SK-N-DZ (cell line): Measurements from ENCODE around the gene EPM2A.
"Not testable (repeated sequence)": the region's sequence is repeated elsewhere in the genome, so short reads cannot be mapped to it uniquely, and the experiment has no call there.

Experiments used
- DNase-seq: peaks from one replicate; pipeline ENCODE4 v3.0.0-alpha.2; 2015; ENCODE audit warnings: low spot score

The EPM2A gene

GRCh38 chr6:145731447-145731846, 3.9 kb downstream of the EPM2A start:
- DNase-seq, result no peak

- no peak for DNase-seq
Observed at GRCh38 chr6:145729887-145730286, 5.4 kb downstream of the EPM2A start.

- no peak for DNase-seq
Observed at GRCh38 chr6:145728444-145729385, 6.6 kb downstream of the EPM2A start.

- DNase-seq, result no peak
Observed at GRCh38 chr6:145727817-145728388, 7.4 kb downstream of the EPM2A start.

GRCh38 chr6:145725570-145725969, 9.8 kb downstream of the EPM2A start:
- DNase-seq, result no peak

- no peak for DNase-seq
Observed at GRCh38 chr6:145723646-145724045, 11.7 kb downstream of the EPM2A start.

- DNase-seq, result no peak
Observed at GRCh38 chr6:145722190-145722589, 13.1 kb downstream of the EPM2A start.

GRCh38 chr6:145721144-145721543, 14.2 kb downstream of the EPM2A start:
- no peak for DNase-seq

GRCh38 chr6:145715426-145715825, 19.9 kb downstream of the EPM2A start:
- no peak for DNase-seq

- no peak for DNase-seq
Observed at GRCh38 chr6:145714731-145715130, 20.6 kb downstream of the EPM2A start.

- DNase-seq, result no peak
Observed at GRCh38 chr6:145713773-145714172, 21.5 kb downstream of the EPM2A start.

GRCh38 chr6:145711372-145711771, 23.9 kb downstream of the EPM2A start:
- DNase-seq, result peak; percentile 27

- no peak for DNase-seq
Observed at GRCh38 chr6:145707397-145707796, 27.9 kb downstream of the EPM2A start.

GRCh38 chr6:145705561-145705960, 29.8 kb downstream of the EPM2A start:
- DNase-seq, result no peak

- DNase-seq, result peak; percentile 7
Observed at GRCh38 chr6:145704143-145704781, 31.1 kb downstream of the EPM2A start.

- DNase-seq, result no peak
Observed at GRCh38 chr6:145699462-145699861, 35.9 kb downstream of the EPM2A start.

GRCh38 chr6:145697401-145697800, 37.9 kb downstream of the EPM2A start:
- not testable (repeated sequence) for DNase-seq

GRCh38 chr6:145694083-145694737, 41.1 kb downstream of the EPM2A start:
- no peak for DNase-seq

- no peak for DNase-seq
Observed at GRCh38 chr6:145690969-145691368, 44.4 kb downstream of the EPM2A start.

GRCh38 chr6:145689529-145689928, 45.8 kb downstream of the EPM2A start:
- DNase-seq, result no peak

GRCh38 chr6:145688493-145688905, 46.8 kb downstream of the EPM2A start:
- no peak for DNase-seq

- DNase-seq, result no peak
Observed at GRCh38 chr6:145685932-145686331, 49.4 kb downstream of the EPM2A start.
